Transverse colon (tissue), 4 donors: ENCODE results near the gene FCRL5. TPM values are rescaled to one million over a fixed set of nuclear protein-coding genes. Genes with fewer than 3 reads are reported as not detected.
"Not testable (repeated sequence)": the region's sequence is repeated elsewhere in the genome, so short reads cannot be mapped to it uniquely, and the experiment has no call there.

ENCODE experiments used
- DNase-seq: peaks from one replicate; pipeline ENCODE4 v3.0.0-alpha.2; 2019
- H3K27ac ChIP-seq, 4 donors: fragments of 200-600 bp; sonication (generic); 2 replicates each; pipeline ENCODE4 v1.5.1; 2016 to 2018; ENCODE audit warnings: inconsistent platforms in 4 of 4
- H3K27me3 ChIP-seq: fragments of 200-600 bp; sonication (generic); 2 replicates; pipeline ENCODE4 v1.5.1; 2017; ENCODE audit warnings: inconsistent platforms
- H3K36me3 ChIP-seq, 4 donors: fragments of 200-600 bp; sonication (generic); 2 replicates each; pipeline ENCODE4 v1.5.1; 2017 to 2019; ENCODE audit warnings: inconsistent platforms in 4 of 4
- H3K4me1 ChIP-seq, 4 donors: fragments of 200-600 bp; sonication (generic); 2 replicates each; pipeline ENCODE4 v1.5.1; 2017 to 2020; ENCODE audit warnings: inconsistent platforms in 4 of 4
- H3K4me3 ChIP-seq, 4 donors: fragments of 200-600 bp; sonication (generic); 1 replicate in 1 of 4; 2 replicates in 3 of 4; pipeline versions ENCODE4 v1.5.1 to v1.6.1; 2017 to 2019; ENCODE audit warnings: inconsistent platforms in 4 of 4
- H3K9me3 ChIP-seq, 2 donors: fragments of 200-600 bp; sonication (generic); 2 replicates each; pipeline ENCODE4 v1.5.1; 2017 to 2019; ENCODE audit warnings: inconsistent platforms in 2 of 2
- EP300 ChIP-seq: sonication (generic); formaldehyde crosslinking; IDR thresholded peaks from one replicate; pipeline ENCODE4 v1.6.1; 2017; ENCODE audit warnings: antibody characterized with exemption, low read depth
- POLR2A ChIP-seq: fragments of 450-650 bp; IDR thresholded peaks from one replicate; pipeline ENCODE4 v1.6.1; 2016; ENCODE audit warnings: antibody characterized with exemption, mild to moderate bottlenecking, moderate library complexity
- POLR2AphosphoS5 ChIP-seq, 3 donors: sonication (generic); formaldehyde crosslinking; IDR thresholded peaks; one replicate each; pipeline ENCODE4 v1.6.1; 2016; ENCODE audit warnings: antibody characterized with exemption in 3 of 3
- WGBS, 2 donors: methylation state at CpG; one replicate each; pipeline ENCODE4 v1.1.5; 2018; ENCODE audit warnings: low coverage in 1 of 2; 5-methylcytosine and 5-hydroxymethylcytosine counted together
- in situ Hi-C, 4 donors: fragments of 200-750 bp; cut with MboI; loops; one replicate each; pipeline versions ENCODE4 v1.15.0 to v1.15.1; 2017; ENCODE audit warnings: low sequenced_read_pairs in 3 of 4, low pct_ligation_motif_present in 1 of 4, low pct_unique_long_range_greater_than_20kb in 1 of 4
- intact Hi-C: fragments of 100-400 bp; cut with DNase I; formaldehyde crosslinking; loops from one replicate; pipeline ENCODE4 v1.15.1; 2023; ENCODE audit warnings: low total_unique reads
- total RNA-seq, 4 donors: library from RNA; depleted of rRNA; stranded (reverse); fragments of >200 nt; gene quantifications; one replicate each; pipeline ENCODE4 v1.1.0, GENCODE V29; 2016
- TF ChIP-seq, protein P1 (sequence below), 5 experiments: fragments of 200-600 bp in 3 of 5; fragments of 450-650 bp in 2 of 5; sonication (generic) in 3 of 5; IDR thresholded peaks; 1 replicate in 2 of 5; 2 replicates in 3 of 5; pipeline ENCODE4 v1.5.1; 2016 to 2017; ENCODE audit warnings: antibody characterized with exemption in 5 of 5, inconsistent platforms in 3 of 5, mild to moderate bottlenecking in 2 of 5, moderate library complexity in 1 of 5

The FCRL5 gene
- total RNA-seq, 4 donors from 2014 or later = 0.20 to 28.7 (median 1.2) TPM

GRCh38 chr1:157566484-157567300, 14.4 kb upstream of the FCRL5 start:
- H3K27ac ChIP-seq = no peak overlapping the region
- DNase-seq = no peak
- H3K9me3 ChIP-seq = no peaks in the 10 kb centered on the region
- no peak overlapping the region for H3K4me3 ChIP-seq
- in situ Hi-C loops = no loop called here
- 78 to 87% methylated on average over 11 to 14 of the region's 14 CpGs for WGBS, 2 donors
- H3K27me3 ChIP-seq = no peaks in the 10 kb centered on the region
- no peaks in the 10 kb centered on the region for H3K36me3 ChIP-seq
- no peak for TF ChIP-seq POLR2AphosphoS5 (IDR thresholded peaks at IDR 0.05)
- no peak for TF ChIP-seq POLR2A
- TF ChIP-seq EP300 = no peak
- TF ChIP-seq, protein P1, sequence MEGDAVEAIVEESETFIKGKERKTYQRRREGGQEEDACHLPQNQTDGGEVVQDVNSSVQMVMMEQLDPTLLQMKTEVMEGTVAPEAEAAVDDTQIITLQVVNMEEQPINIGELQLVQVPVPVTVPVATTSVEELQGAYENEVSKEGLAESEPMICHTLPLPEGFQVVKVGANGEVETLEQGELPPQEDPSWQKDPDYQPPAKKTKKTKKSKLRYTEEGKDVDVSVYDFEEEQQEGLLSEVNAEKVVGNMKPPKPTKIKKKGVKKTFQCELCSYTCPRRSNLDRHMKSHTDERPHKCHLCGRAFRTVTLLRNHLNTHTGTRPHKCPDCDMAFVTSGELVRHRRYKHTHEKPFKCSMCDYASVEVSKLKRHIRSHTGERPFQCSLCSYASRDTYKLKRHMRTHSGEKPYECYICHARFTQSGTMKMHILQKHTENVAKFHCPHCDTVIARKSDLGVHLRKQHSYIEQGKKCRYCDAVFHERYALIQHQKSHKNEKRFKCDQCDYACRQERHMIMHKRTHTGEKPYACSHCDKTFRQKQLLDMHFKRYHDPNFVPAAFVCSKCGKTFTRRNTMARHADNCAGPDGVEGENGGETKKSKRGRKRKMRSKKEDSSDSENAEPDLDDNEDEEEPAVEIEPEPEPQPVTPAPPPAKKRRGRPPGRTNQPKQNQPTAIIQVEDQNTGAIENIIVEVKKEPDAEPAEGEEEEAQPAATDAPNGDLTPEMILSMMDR (IDR thresholded peaks at IDR 0.05) = no peak
- no peaks in the 10 kb centered on the region for H3K4me1 ChIP-seq
- intact Hi-C loops = no loop called here

DNA sequence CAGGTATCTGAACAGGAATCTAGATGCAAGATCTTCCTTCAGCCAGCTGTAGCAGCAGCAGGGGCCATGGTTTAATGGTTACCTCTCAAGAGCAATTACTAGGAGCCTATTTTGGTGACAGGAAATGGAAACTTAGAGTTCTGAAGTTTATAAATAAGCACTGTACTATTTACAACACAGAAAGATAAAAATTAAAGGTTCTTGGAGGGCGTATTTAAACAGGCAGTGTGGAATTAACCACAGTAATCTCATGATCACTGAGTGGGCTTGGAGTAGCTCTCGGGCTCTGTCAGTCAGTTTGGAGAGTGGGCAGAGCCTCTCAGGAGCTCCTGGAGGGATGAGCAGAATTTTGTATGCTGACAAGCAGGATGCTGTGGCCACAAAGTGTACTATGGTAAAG, 10.2 kb upstream of the FCRL5 start:
- Histone ChIP-seq H3K9me3 (no peaks in the 10 kb centered on the region), H3K27ac (no peak overlapping the region), H3K4me3 (no peak overlapping the region), H3K27me3 (no peaks in the 10 kb centered on the region), H3K36me3 (no peaks in the 10 kb centered on the region), H3K4me1 (no peaks in the 10 kb centered on the region)
- TF ChIP-seq, protein P1 (IDR thresholded peaks at IDR 0.05) = no peak
- TF ChIP-seq POLR2A (no peak), EP300 (no peak), POLR2AphosphoS5 (IDR thresholded peaks at IDR 0.05) (no peak)
- DNase-seq = no peak
- WGBS, 2 donors = 46 to 57% methylated on average over 2 of the region's 2 CpGs
- intact Hi-C loops (no loop called here), in situ Hi-C loops (no loop called here)

GRCh38 chr1:157558119-157558518, 5.8 kb upstream of the FCRL5 start:
- Histone ChIP-seq H3K27me3 (no peaks in the 10 kb centered on the region), H3K4me3 (no peak overlapping the region), H3K27ac (no peak overlapping the region), H3K9me3 (no peaks in the 10 kb centered on the region), H3K36me3 (no peaks in the 10 kb centered on the region), H3K4me1 (no peaks in the 10 kb centered on the region)
- in situ Hi-C loops = no loop called here
- DNase-seq = no peak
- 55 to 81% methylated on average over 2 of the region's 2 CpGs for WGBS, 2 donors
- intact Hi-C loops = no loop called here
- TF ChIP-seq EP300 (no peak), POLR2A (no peak), POLR2AphosphoS5 (IDR thresholded peaks at IDR 0.05) (no peak)
- TF ChIP-seq, protein P1 (IDR thresholded peaks at IDR 0.05) = no peak

- in situ Hi-C loops, H3K9me3 ChIP-seq, H3K4me3 ChIP-seq, H3K4me1 ChIP-seq, H3K27ac ChIP-seq, H3K36me3 ChIP-seq, H3K27me3 ChIP-seq, intact Hi-C loops, DNase-seq: not testable (repeated sequence)
- WGBS, 2 donors = 87% methylated on average over 1 of the region's 1 CpG; no CpG with 5 or more reads in 1 of the 2 donors
Measured at GRCh38 chr1:157548081-157548480, 4.2 kb downstream of the FCRL5 start.
